Measurements from ENCODE around the gene OLFML2A. TPM values are rescaled to one million over a fixed set of nuclear protein-coding genes. Genes with fewer than 3 reads are reported as not detected.
A peak's percentile ranks its signal among the peaks of the same experiment; 100 is the strongest.

The OLFML2A gene
- total and polyA plus RNA-seq, 2 of the 13 experiments (the other 11 are each of a cell fraction or from before 2014, with no cell fraction given) = 0.01 to 0.02 TPM

GRCh38 chr9:124861342-124862229 lies 84.7 kb downstream of the OLFML2A start, which contains the start of the genes ARPC5L and RPL35 (continued):
- TF ChIP-seq ZNF441 (CRISPR knock-in tag; IDR thresholded peaks at IDR 0.05; ENCODE audit: borderline replicate concordance) (no peak; the same call in 1 of the 2 replicates), THAP11 (CRISPR knock-in tag; IDR thresholded peaks at IDR 0.05) (peak; percentile 90), ZNF264 (CRISPR knock-in tag; IDR thresholded peaks at IDR 0.05) (peak; percentile 76), SMYD3 (CRISPR knock-in tag; IDR thresholded peaks at IDR 0.05) (no peak), RBAK (CRISPR knock-in tag; IDR thresholded peaks at IDR 0.05) (no peak), ZNF432 (CRISPR knock-in tag; IDR thresholded peaks at IDR 0.05; ENCODE audit: borderline replicate concordance) (peak; percentile 58; the same call in 1 of the 2 replicates), SIN3B (IDR thresholded peaks at IDR 0.05; ENCODE audit: low read length) (peak; percentile 36; the same call in 1 of the 2 replicates), ZNF496 (CRISPR knock-in tag; IDR thresholded peaks at IDR 0.05; ENCODE audit: insufficient replicate concordance) (no peak), ARID5B (CRISPR knock-in tag; IDR thresholded peaks at IDR 0.05) (no peak), TFAP4 (IDR thresholded peaks at IDR 0.05; ENCODE audit: borderline replicate concordance, low read depth) (peak; percentile 18; the same call in 1 of the 2 replicates), HDAC2 (CRISPR knock-in tag; IDR thresholded peaks at IDR 0.05) (no peak; the same call in 1 of the 2 replicates), ELF1 (CRISPR knock-in tag; IDR thresholded peaks at IDR 0.05) (peak; percentile 85), ZNF800 (CRISPR knock-in tag; IDR thresholded peaks at IDR 0.05) (peak; percentile 90), ZNF180 (CRISPR knock-in tag; IDR thresholded peaks at IDR 0.05; ENCODE audit: borderline replicate concordance, low read depth) (peak; percentile 53; the same call in 1 of the 2 replicates), AHR (CRISPR knock-in tag; IDR thresholded peaks at IDR 0.05) (peak; percentile 98), ZNF275 (CRISPR knock-in tag; IDR thresholded peaks at IDR 0.05; ENCODE audit: borderline replicate concordance) (peak; percentile 81; the same call in 1 of the 2 replicates), FOXA3 (CRISPR knock-in tag; IDR thresholded peaks at IDR 0.05) (0 out of 2 replicates have a peak, but pooled peaks have one; percentile 30), ZNF556 (CRISPR knock-in tag; IDR thresholded peaks at IDR 0.05; ENCODE audit: borderline replicate concordance) (no peak), ZNF761 (CRISPR knock-in tag; conservative IDR thresholded peaks at IDR 0.05) (no peak), ZMYM2 (CRISPR knock-in tag; IDR thresholded peaks at IDR 0.05) (0 out of 2 replicates have a peak, but pooled peaks have one; percentile 36), MATR3 (CRISPR knock-in tag; IDR thresholded peaks at IDR 0.05) (no peak)

Measured in HepG2 (cell line).